BLaER1 (cell line): ENCODE results near the gene PDSS2.

Experiments used
- H3K27ac ChIP-seq: shearing (Covaris generic); formaldehyde crosslinking; 2 replicates; pipeline ENCODE4 v1.8.1; 2022
- H3K27me3 ChIP-seq: shearing (Covaris generic); formaldehyde crosslinking; 2 replicates; pipeline ENCODE4 v1.8.1; 2022
- H3K36me3 ChIP-seq: shearing (Covaris generic); formaldehyde crosslinking; 2 replicates; pipeline ENCODE4 v1.8.1; 2022
- H3K4me1 ChIP-seq: shearing (Covaris generic); formaldehyde crosslinking; 2 replicates; pipeline ENCODE4 v1.8.1; 2022
- H3K4me2 ChIP-seq: shearing (Covaris generic); formaldehyde crosslinking; 2 replicates; pipeline ENCODE4 v1.8.1; 2022
- H3K4me3 ChIP-seq: shearing (Covaris generic); formaldehyde crosslinking; 2 replicates; pipeline ENCODE4 v1.8.1; 2022
- H3K9ac ChIP-seq: shearing (Covaris generic); formaldehyde crosslinking; 2 replicates; pipeline ENCODE4 v1.8.1; 2022
- H3K9me3 ChIP-seq: shearing (Covaris generic); formaldehyde crosslinking; 2 replicates; pipeline ENCODE4 v1.8.1; 2022
- H4K20me1 ChIP-seq: shearing (Covaris generic); formaldehyde crosslinking; 2 replicates; pipeline ENCODE4 v1.8.1; 2022
- Cebpa-rat ChIP-seq: shearing (Covaris generic); IDR thresholded peaks from 2 replicates; pipeline ENCODE4 v1.8.1; 2022

The PDSS2 gene

GRCh38 chr6:107459283-107460082, at the start of gene PDSS2:
PDSS2 (minus strand) TSS chr6:107459564; CDS start chr6:107459285, 279 bp downstream.
- peak within 1 kb of the TSS; percentile 83 for H3K4me3 ChIP-seq
- H3K4me1 ChIP-seq: peaks cover 15% of the 10 kb centered on the region
- H3K9ac ChIP-seq: peak within 1 kb of the TSS; percentile 88
- H3K4me2 ChIP-seq: peak within 1 kb of the TSS; percentile 90
- TF ChIP-seq Cebpa-rat: no peak
- peak within 1 kb of the TSS; percentile 79 for H3K27ac ChIP-seq
- no peaks in the 10 kb centered on the region for H3K27me3 ChIP-seq
- no peaks in the 10 kb centered on the region for H3K9me3 ChIP-seq
- no peaks in the 10 kb centered on the region for H4K20me1 ChIP-seq
- H3K36me3 ChIP-seq: peaks cover 6% of the 10 kb centered on the region; the same call in 1 of the 2 replicates

GRCh38 chr6:107506145-107506544, 46.8 kb upstream of the PDSS2 start:
- Histone ChIP-seq H3K27me3 (no peaks in the 10 kb centered on the region), H3K4me2 (no peak overlapping the region), H3K4me3 (no peak overlapping the region), H3K4me1 (no peaks in the 10 kb centered on the region), H3K36me3 (no peaks in the 10 kb centered on the region), H3K27ac (no peak overlapping the region), H4K20me1 (no peaks in the 10 kb centered on the region), H3K9ac (no peak overlapping the region), H3K9me3 (no peaks in the 10 kb centered on the region)
- TF ChIP-seq Cebpa-rat: no peak

GRCh38 chr6:107504270-107505026, 45.1 kb upstream of the PDSS2 start:
- no peaks in the 10 kb centered on the region for H3K4me1 ChIP-seq
- TF ChIP-seq Cebpa-rat: no peak
- no peaks in the 10 kb centered on the region for H3K27me3 ChIP-seq
- no peaks in the 10 kb centered on the region for H3K36me3 ChIP-seq
- H3K9ac ChIP-seq: no peak overlapping the region
- no peak overlapping the region for H3K4me3 ChIP-seq
- no peaks in the 10 kb centered on the region for H3K9me3 ChIP-seq
- 0 out of 2 replicates have a peak overlapping the region, but pooled peaks have one; percentile 2 for H3K4me2 ChIP-seq
- H4K20me1 ChIP-seq: no peaks in the 10 kb centered on the region
- no peak overlapping the region for H3K27ac ChIP-seq

- no peak overlapping the region for H3K4me2 ChIP-seq
- no peaks in the 10 kb centered on the region for H3K36me3 ChIP-seq
- H3K27ac ChIP-seq: no peak overlapping the region
- H3K27me3 ChIP-seq: peaks cover 35% of the 10 kb centered on the region
- no peaks in the 10 kb centered on the region for H3K9me3 ChIP-seq
- peaks cover 7% of the 10 kb centered on the region; the same call in 1 of the 2 replicates for H4K20me1 ChIP-seq
- no peak overlapping the region for H3K4me3 ChIP-seq
- TF ChIP-seq Cebpa-rat: no peak
- H3K9ac ChIP-seq: no peak overlapping the region
- H3K4me1 ChIP-seq: no peaks in the 10 kb centered on the region
These were observed 37.7 kb upstream of the PDSS2 start for GRCh38 chr6:107496892-107497684.

- H3K27ac ChIP-seq: no peak overlapping the region
- no peak overlapping the region for H3K9ac ChIP-seq
- H4K20me1 ChIP-seq: peaks cover 19% of the 10 kb centered on the region
- H3K4me2 ChIP-seq: no peak overlapping the region
- H3K36me3 ChIP-seq: no peaks in the 10 kb centered on the region
- H3K9me3 ChIP-seq: no peaks in the 10 kb centered on the region
- H3K27me3 ChIP-seq: peaks cover 46% of the 10 kb centered on the region
- no peak overlapping the region for H3K4me3 ChIP-seq
- TF ChIP-seq Cebpa-rat: no peak
- H3K4me1 ChIP-seq: peaks cover 5% of the 10 kb centered on the region
These were observed 36.6 kb upstream of the PDSS2 start for GRCh38 chr6:107495971-107496370.

- peaks cover 24% of the 10 kb centered on the region for H4K20me1 ChIP-seq
- no peak overlapping the region for H3K4me3 ChIP-seq
- peaks cover 54% of the 10 kb centered on the region for H3K27me3 ChIP-seq
- no peaks in the 10 kb centered on the region for H3K36me3 ChIP-seq
- no peak overlapping the region for H3K4me2 ChIP-seq
- H3K9me3 ChIP-seq: no peaks in the 10 kb centered on the region
- H3K4me1 ChIP-seq: peaks cover 11% of the 10 kb centered on the region
- H3K9ac ChIP-seq: no peak overlapping the region
- no peak for TF ChIP-seq Cebpa-rat
- no peak overlapping the region for H3K27ac ChIP-seq
These were observed 35.9 kb upstream of the PDSS2 start for GRCh38 chr6:107495196-107495643.

GRCh38 chr6:107493158-107494057, 34.0 kb upstream of the PDSS2 start:
- H4K20me1 ChIP-seq: peaks cover 36% of the 10 kb centered on the region
- no peak overlapping the region for H3K4me2 ChIP-seq
- H3K9me3 ChIP-seq: no peaks in the 10 kb centered on the region
- no peak overlapping the region for H3K4me3 ChIP-seq
- TF ChIP-seq Cebpa-rat: no peak
- no peak overlapping the region for H3K27ac ChIP-seq
- peaks cover 72% of the 10 kb centered on the region for H3K27me3 ChIP-seq
- no peak overlapping the region for H3K9ac ChIP-seq
- H3K36me3 ChIP-seq: no peaks in the 10 kb centered on the region
- peaks cover 22% of the 10 kb centered on the region for H3K4me1 ChIP-seq

GRCh38 chr6:107491760-107492660, 32.6 kb upstream of the PDSS2 start:
- H4K20me1 ChIP-seq: peaks cover 49% of the 10 kb centered on the region
- H3K4me1 ChIP-seq: peaks cover 25% of the 10 kb centered on the region
- H3K36me3 ChIP-seq: no peaks in the 10 kb centered on the region
- no peak overlapping the region for H3K27ac ChIP-seq
- H3K27me3 ChIP-seq: peaks cover 86% of the 10 kb centered on the region
- H3K9ac ChIP-seq: no peak overlapping the region
- no peak for TF ChIP-seq Cebpa-rat
- no peaks in the 10 kb centered on the region for H3K9me3 ChIP-seq
- no peak overlapping the region for H3K4me2 ChIP-seq
- H3K4me3 ChIP-seq: no peak overlapping the region
